OCI-LY7 (cell line): ENCODE data around the gene RPS6KA3.
"Not testable (repeated sequence)": the region's sequence is repeated elsewhere in the genome, so short reads cannot be mapped to it uniquely, and the experiment has no call there.

ENCODE experiments used
- CTCF ChIP-seq: fragments of 200-600 bp; sonication (generic); conservative IDR thresholded peaks from 2 replicates; pipeline ENCODE4 v1.5.1; 2014; ENCODE audit warnings: mild to moderate bottlenecking, antibody characterized with exemption, low read length, moderate library complexity, mixed read lengths
- EZH2phosphoT487 ChIP-seq: fragments of 200-600 bp; sonication (generic); IDR thresholded peaks from 2 replicates; pipeline ENCODE4 v1.6.1; 2018; ENCODE audit warnings: low read depth, borderline replicate concordance, mild to moderate bottlenecking, mixed run types, antibody characterized with exemption, low read length, moderate library complexity, mixed read lengths

GRCh38 chrX:20162516-20162915 is 104.2 kb downstream of the RPS6KA3 start:
- not testable (repeated sequence) for TF ChIP-seq CTCF, EZH2phosphoT487
